ENCODE results near the gene FARP1.
A peak's percentile ranks its signal among the peaks of the same experiment; 100 is the strongest.

FARP1 gene

GRCh38 chr13:98142380-98143156, at the start of gene FARP1:
TSS of gene FARP1 (plus strand) at chr13:98143094. CDS start at chr13:98213243, 70,149 bp downstream.
- no peak for TF ChIP-seq Cebpa-rat (IDR thresholded peaks at IDR 0.05)
- H3K4me3 ChIP-seq = peak within 1 kb of the TSS; percentile 86
- peak within 1 kb of the TSS; percentile 88 for H3K9ac ChIP-seq
- peaks cover 63% of the 10 kb centered on the region for H3K4me1 ChIP-seq
- H4K20me1 ChIP-seq = peaks cover 25% of the 10 kb centered on the region
- no peaks in the 10 kb centered on the region for H3K36me3 ChIP-seq
- H3K27ac ChIP-seq = peak within 1 kb of the TSS; percentile 90
- peaks cover 13% of the 10 kb centered on the region; the same call in 1 of the 2 replicates for H3K27me3 ChIP-seq
- peak within 1 kb of the TSS; percentile 99 for H3K4me2 ChIP-seq
- H3K9me3 ChIP-seq = no peaks in the 10 kb centered on the region

- no peak for TF ChIP-seq Cebpa-rat (IDR thresholded peaks at IDR 0.05)
- H3K27me3 ChIP-seq = no peaks in the 10 kb centered on the region
- H3K27ac ChIP-seq = no peak overlapping the region
- H3K9ac ChIP-seq = no peak overlapping the region
- H3K4me1 ChIP-seq = peaks cover 17% of the 10 kb centered on the region
- no peaks in the 10 kb centered on the region for H3K36me3 ChIP-seq
- no peaks in the 10 kb centered on the region for H4K20me1 ChIP-seq
- no peak overlapping the region for H3K4me3 ChIP-seq
- H3K4me2 ChIP-seq = peak overlapping the region; percentile 50
- peaks cover 25% of the 10 kb centered on the region for H3K9me3 ChIP-seq
Observed at GRCh38 chr13:98094678-98095266, 48.1 kb upstream of the FARP1 start.

GRCh38 chr13:98096059-98096458, 46.8 kb upstream of the FARP1 start:
- Histone ChIP-seq H4K20me1 (no peaks in the 10 kb centered on the region), H3K9me3 (peaks cover 20% of the 10 kb centered on the region), H3K4me2 (peak overlapping the region; percentile 28; the same call in 1 of the 2 replicates), H3K4me1 (peaks cover 17% of the 10 kb centered on the region), H3K9ac (no peak overlapping the region), H3K27me3 (no peaks in the 10 kb centered on the region), H3K4me3 (no peak overlapping the region), H3K36me3 (no peaks in the 10 kb centered on the region), H3K27ac (no peak overlapping the region)
- TF ChIP-seq Cebpa-rat (IDR thresholded peaks at IDR 0.05) = no peak

- Histone ChIP-seq H3K4me2 (no peak overlapping the region), H3K27me3 (no peaks in the 10 kb centered on the region), H3K36me3 (no peaks in the 10 kb centered on the region), H3K9me3 (peaks cover 17% of the 10 kb centered on the region), H4K20me1 (no peaks in the 10 kb centered on the region), H3K27ac (no peak overlapping the region), H3K4me1 (peaks cover 17% of the 10 kb centered on the region), H3K9ac (no peak overlapping the region), H3K4me3 (no peak overlapping the region)
- no peak for TF ChIP-seq Cebpa-rat (IDR thresholded peaks at IDR 0.05)
Observed at GRCh38 chr13:98097749-98098148, 45.1 kb upstream of the FARP1 start.

GRCh38 chr13:98098516-98098915, 44.4 kb upstream of the FARP1 start:
- Histone ChIP-seq H3K27ac (no peak overlapping the region), H4K20me1 (no peaks in the 10 kb centered on the region), H3K4me1 (peaks cover 17% of the 10 kb centered on the region), H3K27me3 (no peaks in the 10 kb centered on the region), H3K36me3 (no peaks in the 10 kb centered on the region), H3K4me2 (no peak overlapping the region), H3K9ac (no peak overlapping the region), H3K4me3 (no peak overlapping the region), H3K9me3 (peaks cover 9% of the 10 kb centered on the region)
- no peak for TF ChIP-seq Cebpa-rat (IDR thresholded peaks at IDR 0.05)

- TF ChIP-seq Cebpa-rat (IDR thresholded peaks at IDR 0.05) = no peak
- peaks cover 15% of the 10 kb centered on the region for H3K4me1 ChIP-seq
- no peak overlapping the region for H3K4me3 ChIP-seq
- H3K9me3 ChIP-seq = no peaks in the 10 kb centered on the region
- no peaks in the 10 kb centered on the region for H3K36me3 ChIP-seq
- no peak overlapping the region for H3K27ac ChIP-seq
- H3K4me2 ChIP-seq = no peak overlapping the region
- H3K27me3 ChIP-seq = no peaks in the 10 kb centered on the region
- H3K9ac ChIP-seq = no peak overlapping the region
- no peaks in the 10 kb centered on the region for H4K20me1 ChIP-seq
Observed at GRCh38 chr13:98099627-98100026, 43.3 kb upstream of the FARP1 start.

GRCh38 chr13:98100481-98100880, 42.4 kb upstream of the FARP1 start:
- Histone ChIP-seq H3K9ac (no peak overlapping the region), H3K27ac (no peak overlapping the region), H3K4me2 (no peak overlapping the region), H3K9me3 (peaks cover 4% of the 10 kb centered on the region; the same call in 1 of the 2 replicates), H3K4me3 (no peak overlapping the region), H3K4me1 (peaks cover 7% of the 10 kb centered on the region), H3K27me3 (no peaks in the 10 kb centered on the region), H4K20me1 (no peaks in the 10 kb centered on the region), H3K36me3 (no peaks in the 10 kb centered on the region)
- no peak for TF ChIP-seq Cebpa-rat (IDR thresholded peaks at IDR 0.05)

- H3K9me3 ChIP-seq = peaks cover 15% of the 10 kb centered on the region; the same call in 1 of the 2 replicates
- no peak overlapping the region for H3K4me2 ChIP-seq
- TF ChIP-seq Cebpa-rat (IDR thresholded peaks at IDR 0.05) = no peak
- no peaks in the 10 kb centered on the region for H4K20me1 ChIP-seq
- no peaks in the 10 kb centered on the region for H3K36me3 ChIP-seq
- no peak overlapping the region for H3K27ac ChIP-seq
- H3K4me1 ChIP-seq = no peaks in the 10 kb centered on the region
- no peak overlapping the region for H3K4me3 ChIP-seq
- no peak overlapping the region for H3K9ac ChIP-seq
- no peaks in the 10 kb centered on the region for H3K27me3 ChIP-seq
Observed at GRCh38 chr13:98103531-98103930, 39.4 kb upstream of the FARP1 start.

- Histone ChIP-seq H3K9ac (no peak overlapping the region), H3K4me1 (no peaks in the 10 kb centered on the region), H3K4me3 (no peak overlapping the region), H3K4me2 (no peak overlapping the region), H3K36me3 (no peaks in the 10 kb centered on the region), H3K27ac (no peak overlapping the region), H3K27me3 (no peaks in the 10 kb centered on the region), H3K9me3 (peaks cover 15% of the 10 kb centered on the region; the same call in 1 of the 2 replicates), H4K20me1 (no peaks in the 10 kb centered on the region)
- TF ChIP-seq Cebpa-rat (IDR thresholded peaks at IDR 0.05) = no peak
Observed at GRCh38 chr13:98103942-98104880, 38.7 kb upstream of the FARP1 start.
